Activated gamma-delta T cell treated with Interleukin-2 at 50 U/mL for 16 hours (primary cell): Measurements from ENCODE around the gene CELA2A.
"Not testable (repeated sequence)": the region's sequence is repeated elsewhere in the genome, so short reads cannot be mapped to it uniquely, and the experiment has no call there.

Experiments used
- DNase-seq: peaks from one replicate; pipeline ENCODE4 v3.0.0-alpha.2; 2020

Gene CELA2A

DNA sequence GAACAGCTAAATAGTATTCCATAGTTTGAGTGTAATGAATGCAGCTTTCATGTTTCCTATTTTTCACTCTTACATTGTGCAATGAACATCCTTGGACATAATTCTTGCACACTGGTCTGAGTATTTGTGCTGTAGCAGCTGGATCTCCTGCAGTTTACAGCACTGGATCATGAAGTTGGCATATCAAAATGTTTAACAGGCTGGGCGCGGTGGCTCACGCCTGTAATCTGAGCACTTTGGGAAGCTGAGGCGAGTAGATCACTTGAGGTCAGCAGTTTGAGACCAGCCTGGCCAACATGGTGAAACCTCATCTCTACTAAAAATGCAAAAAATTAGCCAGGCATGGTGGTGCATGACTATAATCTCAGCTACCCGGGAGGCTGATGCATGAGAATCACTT lies 14.5 kb downstream of the CELA2A start:
- not testable (repeated sequence) for DNase-seq

DNA sequence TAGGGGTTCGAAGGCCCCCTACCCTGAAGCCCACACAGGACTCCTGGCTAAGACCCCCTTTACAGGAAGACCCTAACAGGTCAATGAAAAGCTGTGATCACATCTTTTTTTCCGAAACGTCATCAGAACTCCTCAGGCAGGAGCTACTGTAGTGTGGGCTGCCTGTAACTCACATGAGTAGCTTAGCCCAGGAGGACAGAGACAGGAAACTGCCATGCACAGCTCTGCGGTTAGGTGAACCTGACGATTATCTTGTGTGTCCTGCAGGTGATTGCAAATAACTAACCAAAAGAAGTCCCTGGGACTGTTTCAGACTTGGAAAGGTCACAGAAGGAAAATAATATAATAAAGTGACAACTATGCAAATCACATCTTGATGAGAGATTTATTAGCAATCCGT lies 15.2 kb downstream of the CELA2A start:
- not testable (repeated sequence) for DNase-seq

DNA sequence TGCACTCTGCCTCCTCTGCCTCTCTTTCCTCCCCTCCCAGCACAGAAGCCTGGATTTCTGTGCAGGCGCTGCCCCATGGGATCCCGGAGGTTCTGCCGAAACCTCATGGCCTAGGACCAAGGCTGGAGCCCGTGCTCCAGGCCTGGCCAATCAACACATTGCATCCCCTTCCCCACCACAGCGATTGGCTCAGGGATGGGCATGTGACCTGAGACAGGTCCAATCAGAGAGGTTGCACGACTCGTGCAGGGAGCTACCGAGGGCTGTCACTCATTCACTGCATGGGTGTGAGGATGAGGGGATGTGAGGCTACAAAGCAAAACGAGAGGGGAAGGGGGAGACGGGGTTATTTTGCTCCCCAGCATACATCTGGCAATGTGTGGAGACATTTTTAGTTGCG lies 16.1 kb downstream of the CELA2A start:
- DNase-seq, result no peak

DNA sequence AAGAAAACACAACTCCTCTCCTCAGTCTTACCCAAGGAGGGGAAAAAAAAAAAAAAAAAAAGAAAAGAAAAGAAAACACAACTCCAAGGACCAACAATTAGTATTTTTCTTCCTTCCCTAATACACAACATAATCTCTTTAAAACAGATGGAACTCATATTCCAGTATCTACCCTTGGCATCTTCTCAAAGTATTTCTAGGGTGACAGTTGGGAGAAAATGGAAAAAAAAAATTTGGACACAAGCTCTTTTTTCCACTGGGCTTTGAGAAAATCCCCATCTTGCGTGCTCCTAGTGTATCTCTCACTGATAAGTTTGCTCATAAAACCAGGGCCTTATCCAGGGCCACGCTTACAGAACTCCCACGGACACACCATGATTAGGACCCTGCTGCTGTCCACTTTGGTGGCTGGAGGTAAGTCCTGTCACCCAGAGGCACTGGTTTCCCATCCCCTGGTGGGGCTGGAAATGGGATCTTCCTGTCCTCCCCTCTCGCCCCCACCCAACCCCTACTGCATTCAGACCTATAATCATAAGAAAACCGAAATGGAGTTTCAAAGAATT lies 19.3 kb downstream of the CELA2A start, which contains the start of gene CELA2B:
TSS of gene CELA2B (plus strand) at position 353 of the 563 bp plus-strand sequence. CDS start at position 375, 22 bp downstream.
- DNase-seq, result no peak

DNA sequence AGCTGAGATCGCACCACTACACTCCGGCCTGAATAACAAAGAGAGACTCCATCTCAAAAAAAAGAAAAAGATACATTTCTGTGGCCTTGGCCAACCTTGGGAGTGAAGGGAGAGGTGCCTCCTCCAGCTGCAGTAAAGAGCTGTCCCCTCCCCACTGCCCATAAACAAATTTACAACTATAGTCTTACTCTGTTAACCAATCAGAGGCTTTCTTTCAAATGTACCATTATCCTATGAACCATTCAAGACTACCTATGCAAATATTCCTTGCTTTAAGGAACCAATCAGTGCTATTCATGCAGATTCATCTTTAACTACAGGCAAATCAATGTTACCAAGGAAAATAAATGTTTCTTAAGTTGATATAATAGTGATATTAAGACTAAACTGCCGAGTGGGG lies 20.4 kb downstream of the CELA2A start:
- no peak for DNase-seq

DNA sequence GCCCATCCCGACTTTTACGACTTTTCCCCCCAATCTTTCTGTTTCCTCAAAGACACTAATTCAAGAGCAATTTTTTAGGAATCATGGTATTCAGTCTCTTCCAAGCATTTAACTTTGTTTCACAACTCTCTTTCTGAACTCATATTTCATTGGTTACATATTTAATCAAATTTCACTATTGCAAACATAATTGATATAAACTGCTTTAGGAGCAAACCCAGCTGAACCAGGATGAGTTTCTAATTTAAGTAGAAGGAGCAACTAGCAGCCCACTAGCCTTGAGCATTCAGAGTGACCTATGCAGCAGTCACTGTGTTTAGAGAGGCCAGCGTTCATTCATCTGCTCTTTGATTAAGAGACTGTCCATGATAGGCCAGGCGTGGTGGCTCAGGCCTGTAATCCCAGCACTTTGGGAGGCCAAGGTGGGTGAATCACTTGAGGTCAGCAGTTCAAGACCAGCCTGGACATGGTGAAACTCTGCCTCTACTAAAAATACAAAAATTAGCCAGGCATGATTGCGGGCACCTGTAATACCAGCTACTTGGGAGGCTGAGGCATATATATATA lies 21.2 kb downstream of the CELA2A start:
- DNase-seq, result no peak

DNA sequence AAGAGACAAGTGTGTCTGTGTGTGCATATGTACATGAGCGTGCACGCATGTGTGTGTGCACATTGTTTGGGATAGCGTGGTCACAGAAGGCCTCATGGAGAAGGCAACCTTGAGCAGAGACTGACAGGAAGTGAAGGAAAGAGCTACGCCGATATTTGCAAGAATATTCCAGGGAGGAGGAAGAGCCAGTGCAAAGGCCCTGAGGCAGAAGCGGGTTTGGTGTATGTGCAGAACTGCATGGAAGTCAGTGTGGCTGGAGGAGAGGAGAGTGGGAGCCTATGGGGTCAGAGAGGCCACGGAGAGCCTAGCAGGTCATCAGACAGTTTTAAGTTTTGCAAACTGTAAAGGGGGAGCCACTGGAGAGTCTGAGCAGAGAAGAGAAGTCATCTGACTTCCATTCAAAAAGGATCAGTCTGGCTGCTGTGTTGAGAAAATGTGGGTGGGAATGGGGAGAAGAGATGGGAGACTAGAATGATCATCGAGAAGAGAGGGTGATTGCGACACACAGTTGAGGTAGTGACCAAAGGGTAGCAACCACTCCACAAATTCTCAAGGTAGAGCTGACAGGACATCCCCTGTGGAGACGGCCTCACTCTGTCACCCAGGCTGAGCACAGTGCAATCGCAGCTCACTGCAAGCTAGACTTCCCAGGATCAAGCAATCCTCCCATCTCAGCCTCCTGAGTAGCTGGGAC lies 23.3 kb downstream of the CELA2A start:
- no peak for DNase-seq

DNA sequence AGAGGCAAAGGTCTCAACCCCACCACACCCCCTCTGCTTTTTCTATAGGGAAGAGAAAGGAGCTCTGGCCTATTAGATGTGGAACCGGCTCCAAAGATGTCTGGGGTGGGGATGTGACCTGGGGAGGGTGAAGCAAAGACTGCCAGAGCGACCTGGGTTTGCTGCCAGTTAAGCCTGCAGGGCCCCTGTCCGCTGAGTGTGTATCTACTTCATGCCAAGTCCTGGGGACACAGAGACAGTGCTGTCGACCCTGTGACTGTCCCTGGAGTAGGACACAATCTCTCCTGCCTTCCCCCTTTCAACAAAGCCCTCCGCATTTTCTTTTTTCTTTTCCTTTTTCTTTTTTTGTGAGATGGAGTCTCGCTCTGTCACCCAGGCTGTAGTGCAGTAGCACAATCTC lies 25.9 kb downstream of the CELA2A start:
- not testable (repeated sequence) for DNase-seq

DNA sequence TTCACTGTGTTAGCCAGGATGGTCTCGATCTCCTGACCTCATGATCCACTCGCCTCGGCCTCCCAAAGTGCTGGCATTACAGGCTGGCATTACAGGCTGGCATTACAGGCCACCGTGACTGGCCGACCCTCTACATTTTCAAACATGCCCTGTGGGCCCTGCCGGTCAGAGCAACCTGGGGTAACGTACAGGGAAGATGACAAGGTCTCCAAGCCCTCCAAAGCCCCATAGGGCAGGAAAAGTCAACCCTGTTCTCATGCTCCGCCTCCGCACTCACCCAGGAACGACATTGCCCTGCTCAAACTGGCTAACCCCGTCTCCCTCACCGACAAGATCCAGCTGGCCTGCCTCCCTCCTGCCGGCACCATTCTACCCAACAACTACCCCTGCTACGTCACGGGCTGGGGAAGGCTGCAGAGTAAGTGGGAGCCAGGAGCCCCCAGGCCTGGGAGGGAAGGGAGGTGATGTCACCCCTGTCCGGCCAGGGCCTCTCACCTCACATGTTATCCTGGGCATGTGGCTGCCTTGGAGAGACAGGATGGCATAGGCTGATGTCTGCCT lies 26.5 kb downstream of the CELA2A start:
- DNase-seq, result not testable (repeated sequence)

DNA sequence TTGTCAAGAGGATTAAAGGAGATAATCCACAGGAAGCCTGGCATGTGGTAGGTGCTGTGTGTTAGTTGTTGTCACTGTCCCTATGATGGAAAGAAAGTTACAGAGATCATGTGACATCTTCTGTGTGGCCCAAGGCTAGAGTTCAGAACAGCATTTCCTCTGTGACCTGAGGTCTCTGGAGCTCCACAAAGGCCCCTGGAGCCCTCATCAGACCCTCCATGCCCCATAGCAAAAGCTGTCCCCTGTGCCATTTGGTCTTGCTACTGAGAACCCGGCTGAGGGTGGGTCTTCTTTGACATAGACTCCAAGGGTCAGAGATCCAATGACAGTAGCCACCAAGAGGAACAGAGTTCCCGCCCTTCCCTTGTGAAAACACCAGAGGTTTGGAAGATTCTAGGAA lies 27.4 kb downstream of the CELA2A start:
- DNase-seq, result no peak

DNA sequence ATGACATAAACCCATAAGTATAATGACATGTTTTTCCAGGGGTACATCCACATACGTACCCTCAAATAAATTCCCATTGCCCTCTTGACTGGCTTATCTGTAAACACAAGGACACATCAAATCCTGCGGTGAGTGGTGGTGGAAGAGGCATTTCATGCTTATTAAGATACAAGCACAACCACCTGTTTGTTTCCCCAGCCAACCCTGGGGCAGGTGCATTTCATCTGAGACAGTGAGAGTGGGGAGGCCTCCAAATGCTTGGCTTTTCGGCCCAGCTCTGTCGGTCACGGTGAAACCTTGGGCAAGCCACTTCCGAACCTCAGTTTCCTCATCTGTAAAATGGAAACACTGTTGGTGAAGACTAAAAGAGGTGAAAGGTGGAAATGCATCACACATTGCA lies 27.9 kb downstream of the CELA2A start:
- DNase-seq, result not testable (repeated sequence)

DNA sequence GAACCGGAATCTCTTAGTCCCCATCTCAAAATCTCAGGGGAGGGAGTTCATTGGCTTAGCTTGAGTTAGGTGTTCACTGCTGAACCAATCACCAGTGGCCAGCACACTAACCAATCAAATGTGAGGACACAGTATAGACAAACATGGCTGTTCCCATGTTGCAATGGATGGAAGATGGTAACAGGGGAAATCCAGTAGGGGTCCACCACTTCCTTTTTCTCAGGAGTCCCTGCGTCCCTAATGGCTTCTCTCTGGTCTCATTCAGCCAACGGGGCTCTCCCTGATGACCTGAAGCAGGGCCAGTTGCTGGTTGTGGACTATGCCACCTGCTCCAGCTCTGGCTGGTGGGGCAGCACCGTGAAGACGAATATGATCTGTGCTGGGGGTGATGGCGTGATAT lies 29.1 kb downstream of the CELA2A start:
- no peak for DNase-seq

DNA sequence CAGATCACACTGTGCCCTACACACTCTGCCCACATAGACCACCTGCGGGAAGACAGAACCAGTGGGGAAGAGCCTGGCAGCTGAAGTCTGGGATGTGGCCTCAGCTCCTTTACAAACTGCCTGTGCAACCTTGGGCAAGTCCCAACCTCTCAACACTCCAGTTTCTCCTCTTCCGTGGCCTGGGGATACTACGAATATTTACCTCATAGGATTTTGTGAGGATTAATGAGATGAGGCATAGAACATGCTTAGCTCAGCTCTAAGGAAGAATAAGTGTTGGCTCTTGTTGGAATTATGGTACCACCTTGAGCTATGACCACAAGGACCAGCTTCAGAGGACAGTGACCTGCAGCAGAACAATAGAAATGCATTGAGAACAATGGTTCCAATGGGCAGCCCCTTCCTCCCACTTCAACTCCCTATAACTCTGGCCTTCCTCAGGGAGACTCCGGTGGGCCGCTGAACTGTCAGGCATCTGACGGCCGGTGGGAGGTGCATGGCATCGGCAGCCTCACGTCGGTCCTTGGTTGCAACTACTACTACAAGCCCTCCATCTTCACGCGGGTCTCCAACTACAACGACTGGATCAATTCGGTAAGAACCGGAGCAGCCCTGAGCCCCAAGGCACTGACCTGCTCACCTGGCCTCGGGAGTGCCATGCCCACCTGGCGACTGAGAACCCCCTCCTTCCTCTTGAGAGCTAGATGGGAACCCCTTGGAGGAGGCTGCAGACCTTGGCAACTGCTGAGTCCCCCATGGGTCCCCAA lies 30.5 kb downstream of the CELA2A start:
- not testable (repeated sequence) for DNase-seq

DNA sequence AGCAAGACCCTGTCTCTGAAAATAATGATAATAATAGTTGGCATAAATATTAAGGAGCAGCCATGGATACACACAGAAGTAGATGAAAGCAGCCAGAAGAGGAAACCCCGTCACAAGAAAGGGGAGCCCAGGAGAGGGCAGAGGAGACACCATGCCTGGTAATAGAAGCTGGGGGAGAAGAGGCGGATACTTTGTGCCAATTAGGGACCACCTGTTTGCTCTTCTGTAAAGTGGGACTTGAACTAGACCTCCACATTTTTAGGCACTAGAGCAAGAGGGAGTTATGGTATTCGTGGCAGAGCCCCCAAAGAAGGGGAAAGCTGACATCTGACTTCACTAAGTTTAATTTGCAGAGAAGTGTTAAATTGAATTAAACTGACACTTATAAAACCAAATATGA lies 31.8 kb downstream of the CELA2A start:
- no peak for DNase-seq

DNA sequence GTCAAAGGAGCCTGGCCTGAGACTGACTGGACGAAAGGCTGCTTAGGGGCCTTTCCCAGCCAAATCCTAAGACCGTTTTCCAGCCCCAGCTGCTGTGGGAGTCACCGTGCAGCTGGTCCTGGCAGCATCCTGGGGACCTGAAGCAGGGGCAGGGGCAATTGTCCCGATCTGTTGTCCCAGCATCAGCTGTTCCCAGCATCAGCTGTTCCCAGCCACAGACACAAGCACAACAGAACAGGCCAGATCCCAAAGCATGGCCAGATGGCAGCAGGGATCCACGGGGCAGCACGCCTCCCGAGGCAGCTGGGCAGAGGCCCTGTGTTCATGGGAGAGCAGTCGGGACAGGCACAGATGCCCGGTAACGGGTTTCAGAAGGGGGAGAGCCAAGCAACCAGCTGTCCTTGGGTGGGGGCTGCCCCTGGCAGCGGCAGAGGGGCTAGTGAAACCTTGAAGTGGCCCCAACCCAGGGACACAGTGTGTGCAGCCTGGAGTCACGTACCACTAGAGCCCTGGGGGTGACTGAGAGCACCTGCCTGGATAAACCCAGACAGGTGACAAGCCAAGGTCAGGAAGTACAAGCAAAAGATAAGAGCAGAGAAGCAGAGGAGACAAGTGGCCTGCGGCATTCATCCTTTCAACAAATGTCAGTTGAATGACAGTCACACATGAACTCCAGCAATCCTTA lies 32.7 kb downstream of the CELA2A start:
- no peak for DNase-seq

DNA sequence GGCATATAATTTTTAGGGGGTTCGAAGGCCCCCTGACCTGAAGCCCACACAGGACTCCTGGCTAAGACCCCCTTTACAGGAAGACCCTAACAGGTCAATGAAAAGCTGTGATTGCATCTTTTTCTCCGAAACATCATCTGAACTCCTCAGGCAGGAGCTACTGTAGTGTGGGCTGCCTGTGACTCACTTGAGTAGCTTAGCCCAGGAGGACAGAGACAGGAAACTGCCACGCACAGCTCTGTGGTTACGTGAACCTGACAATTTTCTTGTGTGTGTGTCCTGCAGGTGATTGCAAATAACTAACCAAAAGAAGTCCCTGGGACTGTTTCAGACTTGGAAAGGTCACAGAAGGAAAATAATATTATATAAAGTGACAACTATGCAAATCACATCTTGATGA lies 34.5 kb downstream of the CELA2A start:
- DNase-seq, result not testable (repeated sequence)

DNA sequence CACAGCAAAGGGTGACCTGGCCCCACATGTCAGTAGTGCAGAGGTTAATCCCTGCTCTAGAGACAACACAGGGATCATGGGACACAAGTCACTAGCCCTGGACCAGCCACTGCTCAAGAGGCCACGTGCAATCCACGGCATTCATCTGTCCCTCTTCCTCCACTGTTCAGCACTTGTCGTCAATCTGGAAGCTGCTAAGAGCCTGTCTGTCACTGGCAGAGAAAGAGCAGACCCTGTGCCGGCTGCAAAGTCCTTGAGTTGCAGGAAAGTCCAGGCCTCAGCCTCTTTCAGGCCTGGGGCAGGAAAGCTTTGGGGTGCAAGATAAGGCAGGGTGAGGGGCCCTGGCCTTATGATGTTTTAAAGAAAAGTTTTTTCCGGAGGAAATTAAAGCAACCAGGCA lies 36.1 kb downstream of the CELA2A start:
- DNase-seq, result no peak

DNA sequence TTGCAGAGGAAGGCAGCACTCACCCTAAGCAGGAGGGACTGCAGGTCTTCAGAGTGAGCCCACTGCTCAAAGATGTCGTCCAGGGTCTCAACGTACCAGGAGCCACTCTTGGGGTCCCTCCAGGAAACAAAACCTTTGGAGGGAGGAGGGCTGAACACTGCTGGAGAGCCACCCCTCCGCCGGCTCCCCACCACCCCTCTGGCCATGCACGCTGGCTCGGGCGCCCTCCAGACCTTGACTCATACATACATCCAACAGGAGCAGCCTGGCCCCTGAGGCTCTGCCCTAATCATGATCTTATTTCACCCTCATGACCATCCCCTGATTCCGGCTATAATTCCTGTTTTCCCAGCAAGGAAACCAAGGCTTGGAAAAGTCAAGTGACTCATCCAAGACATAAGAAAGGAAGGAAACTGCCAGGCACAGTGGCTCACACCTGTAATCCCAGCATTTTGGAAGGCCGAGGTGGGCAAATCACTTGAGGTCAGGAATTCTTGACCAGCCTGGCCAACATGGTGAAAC lies 37.4 kb downstream of the CELA2A start:
- no peak for DNase-seq

DNA sequence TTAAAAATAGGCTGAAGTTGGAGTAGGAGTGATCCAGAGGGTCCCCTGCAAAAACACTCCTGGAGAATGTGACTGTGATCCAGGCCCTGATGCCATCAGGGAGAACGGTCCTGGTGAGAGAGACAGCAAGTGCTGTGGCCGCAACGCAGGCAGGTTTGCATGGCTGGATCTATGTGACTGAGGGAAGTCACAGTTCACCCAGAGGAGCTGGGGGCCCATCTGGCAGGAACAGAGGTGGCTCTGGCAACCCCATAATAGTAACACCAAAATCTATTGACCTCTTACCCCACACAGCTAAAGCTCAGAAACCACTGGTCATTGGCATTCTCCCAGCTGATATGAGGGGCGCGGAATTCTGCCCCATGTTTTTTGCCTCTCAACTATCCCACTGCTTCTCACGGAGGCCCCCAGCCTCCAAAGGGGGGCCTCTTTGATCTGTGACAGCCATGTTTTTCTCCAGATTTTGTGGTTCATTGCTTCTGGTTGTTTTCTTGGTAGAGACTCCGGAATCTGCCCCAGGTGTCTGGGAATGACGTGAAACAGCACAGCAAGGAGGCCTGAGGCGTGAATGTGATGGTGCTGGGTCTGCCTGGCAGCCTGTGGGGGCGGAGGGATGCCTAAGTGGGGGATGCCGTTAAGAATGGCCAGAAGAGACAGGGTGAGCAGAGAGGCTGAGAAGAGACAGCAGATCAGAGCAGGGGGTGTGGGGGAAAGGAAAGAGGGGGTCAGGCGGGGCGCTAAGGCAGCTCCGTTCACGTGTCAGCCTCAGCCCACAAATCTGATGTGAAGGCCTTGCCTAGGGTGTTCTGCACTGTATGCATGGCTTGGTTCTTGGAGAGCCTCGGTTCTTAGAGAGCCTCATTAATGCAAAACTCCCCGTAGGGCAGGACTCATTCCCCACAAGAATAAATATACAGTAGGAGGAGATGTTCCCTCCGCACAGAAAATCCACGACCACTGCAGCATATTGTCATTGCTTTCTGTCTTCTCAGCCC lies 43.9 kb downstream of the CELA2A start:
- DNase-seq, result no peak

DNA sequence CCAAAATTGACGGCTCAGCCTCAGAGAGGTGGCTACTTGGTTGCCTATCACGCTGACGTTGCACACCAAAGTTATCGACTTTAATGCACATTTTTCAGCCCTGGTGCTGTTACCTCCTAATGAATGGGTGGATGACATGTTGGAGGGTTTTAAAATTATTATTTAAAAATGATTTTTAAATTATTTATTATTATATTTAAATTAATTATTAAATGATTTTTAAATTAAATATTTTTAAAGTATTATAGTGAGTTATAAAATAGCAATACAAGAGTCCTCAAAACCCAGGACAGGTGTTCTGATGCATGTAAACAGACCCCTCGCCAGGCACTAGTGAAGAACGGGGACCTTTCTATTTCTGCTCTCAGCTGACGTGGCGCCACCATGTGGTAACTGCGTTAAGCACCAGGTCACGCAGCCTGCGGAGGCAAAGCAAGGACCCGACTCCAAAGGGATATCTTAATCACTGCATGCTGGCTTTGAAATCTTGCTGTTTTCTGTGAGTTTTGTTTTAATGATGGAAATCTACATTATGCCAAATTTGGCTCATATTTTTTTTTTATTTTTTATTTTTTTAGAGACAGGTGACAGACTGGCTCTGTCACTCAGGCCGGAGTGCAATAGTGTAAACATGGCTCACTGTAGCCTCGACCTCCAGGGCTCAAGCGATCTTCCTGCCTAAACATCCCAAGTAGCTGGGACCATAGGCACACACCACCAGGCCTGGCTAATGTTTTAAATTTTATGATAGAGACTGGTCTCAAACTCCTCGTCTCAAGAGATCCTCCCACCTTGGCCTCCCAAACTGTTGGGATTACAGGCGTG lies 44.9 kb downstream of the CELA2A start:
- DNase-seq, result peak; percentile 34
